DMS153 (cell line): ENCODE results near the gene RNF126.
A peak's percentile ranks its signal among the peaks of the same experiment; 100 is the strongest.
"Not testable (repeated sequence)": the region's sequence is repeated elsewhere in the genome, so short reads cannot be mapped to it uniquely, and the experiment has no call there.

ENCODE experiments used
- DNase-seq: peaks from one replicate; lab custom pipeline; 2025; lab: John Stamatoyannopoulos, UW

Gene RNF126

GRCh38 chr19:685454-685931 is 22.5 kb upstream of the RNF126 start:
- DNase-seq = no peak

- DNase-seq = no peak
These were observed 19.8 kb upstream of the RNF126 start for GRCh38 chr19:682678-683320.

DNA sequence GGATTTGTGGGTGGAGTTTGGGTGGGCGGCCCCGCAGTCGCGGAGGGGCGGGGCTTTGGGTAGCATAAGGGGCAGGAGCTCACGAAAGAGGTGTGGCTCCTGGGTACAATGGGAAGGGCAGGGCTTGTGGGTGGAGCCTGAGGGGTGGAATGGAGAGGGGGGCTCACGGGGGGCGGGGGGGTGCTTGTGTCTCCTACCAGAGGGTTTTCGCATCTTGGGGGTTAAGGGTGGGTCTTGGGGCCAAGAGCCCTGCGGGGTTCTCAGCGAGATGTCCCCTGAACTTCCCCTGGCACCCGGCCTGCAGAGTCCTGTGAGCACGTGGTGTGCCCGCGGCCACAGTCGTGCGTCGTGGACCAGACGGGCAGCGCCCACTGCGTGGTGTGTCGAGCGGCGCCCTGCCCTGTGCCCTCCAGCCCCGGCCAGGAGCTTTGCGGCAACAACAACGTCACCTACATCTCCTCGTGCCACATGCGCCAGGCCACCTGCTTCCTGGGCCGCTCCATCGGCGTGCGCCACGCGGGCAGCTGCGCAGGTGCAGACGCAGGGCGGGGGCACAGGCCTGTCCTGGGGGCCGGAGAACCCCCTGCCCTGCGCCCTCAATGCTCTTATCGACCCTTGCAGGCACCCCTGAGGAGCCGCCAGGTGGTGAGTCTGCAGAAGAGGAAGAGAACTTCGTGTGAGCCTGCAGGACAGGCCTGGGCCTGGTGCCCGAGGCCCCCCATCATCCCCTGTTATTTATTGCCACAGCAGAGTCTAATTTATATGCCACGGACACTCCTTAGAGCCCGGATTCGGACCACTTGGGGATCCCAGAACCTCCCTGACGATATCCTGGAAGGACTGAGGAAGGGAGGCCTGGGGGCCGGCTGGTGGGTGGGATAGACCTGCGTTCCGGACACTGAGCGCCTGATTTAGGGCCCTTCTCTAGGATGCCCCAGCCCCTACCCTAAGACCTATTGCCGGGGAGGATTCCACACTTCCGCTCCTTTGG is 18.3 kb upstream of the RNF126 start:
- peak; percentile 71 for DNase-seq

DNA sequence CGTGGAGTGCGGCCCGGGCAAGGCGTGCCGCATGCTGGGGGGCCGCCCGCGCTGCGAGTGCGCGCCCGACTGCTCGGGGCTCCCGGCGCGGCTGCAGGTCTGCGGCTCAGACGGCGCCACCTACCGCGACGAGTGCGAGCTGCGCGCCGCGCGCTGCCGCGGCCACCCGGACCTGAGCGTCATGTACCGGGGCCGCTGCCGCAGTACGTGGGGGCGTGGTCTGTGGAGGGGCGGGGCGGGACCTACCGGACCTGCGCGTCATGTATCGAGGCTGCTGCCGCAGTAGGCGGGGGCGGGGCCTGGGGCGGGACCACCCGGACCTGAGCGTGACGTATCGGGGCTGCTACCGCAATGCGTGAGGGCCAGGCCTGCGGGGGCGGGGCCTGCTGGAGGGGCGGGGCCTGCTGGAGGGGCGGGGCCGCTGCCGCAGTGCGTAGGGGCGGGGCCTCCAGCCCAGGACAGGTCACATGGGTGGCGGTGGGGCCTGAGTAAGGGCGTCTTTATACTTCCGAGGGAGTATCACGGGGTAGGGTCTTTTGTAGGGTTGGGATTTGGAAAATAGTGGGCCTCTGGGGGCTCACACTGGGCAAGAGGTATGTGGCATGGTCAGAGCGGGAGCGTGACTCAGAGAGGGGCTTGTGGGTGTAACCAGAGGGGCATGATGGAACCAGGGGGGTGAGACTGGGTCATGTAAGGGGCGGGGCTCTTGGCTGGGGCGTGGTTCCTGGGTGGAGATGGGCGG is 17.4 kb upstream of the RNF126 start:
- DNase-seq = peak; percentile 86

- no peak for DNase-seq
These were observed 16.6 kb upstream of the RNF126 start for GRCh38 chr19:679418-680286.

- DNase-seq = no peak
These were observed 15.9 kb upstream of the RNF126 start for GRCh38 chr19:678791-679388.

- no peak for DNase-seq
These were observed 14.8 kb upstream of the RNF126 start for GRCh38 chr19:677601-678436.

- DNase-seq = no peak
These were observed 14.2 kb upstream of the RNF126 start for GRCh38 chr19:677201-677600.

DNA sequence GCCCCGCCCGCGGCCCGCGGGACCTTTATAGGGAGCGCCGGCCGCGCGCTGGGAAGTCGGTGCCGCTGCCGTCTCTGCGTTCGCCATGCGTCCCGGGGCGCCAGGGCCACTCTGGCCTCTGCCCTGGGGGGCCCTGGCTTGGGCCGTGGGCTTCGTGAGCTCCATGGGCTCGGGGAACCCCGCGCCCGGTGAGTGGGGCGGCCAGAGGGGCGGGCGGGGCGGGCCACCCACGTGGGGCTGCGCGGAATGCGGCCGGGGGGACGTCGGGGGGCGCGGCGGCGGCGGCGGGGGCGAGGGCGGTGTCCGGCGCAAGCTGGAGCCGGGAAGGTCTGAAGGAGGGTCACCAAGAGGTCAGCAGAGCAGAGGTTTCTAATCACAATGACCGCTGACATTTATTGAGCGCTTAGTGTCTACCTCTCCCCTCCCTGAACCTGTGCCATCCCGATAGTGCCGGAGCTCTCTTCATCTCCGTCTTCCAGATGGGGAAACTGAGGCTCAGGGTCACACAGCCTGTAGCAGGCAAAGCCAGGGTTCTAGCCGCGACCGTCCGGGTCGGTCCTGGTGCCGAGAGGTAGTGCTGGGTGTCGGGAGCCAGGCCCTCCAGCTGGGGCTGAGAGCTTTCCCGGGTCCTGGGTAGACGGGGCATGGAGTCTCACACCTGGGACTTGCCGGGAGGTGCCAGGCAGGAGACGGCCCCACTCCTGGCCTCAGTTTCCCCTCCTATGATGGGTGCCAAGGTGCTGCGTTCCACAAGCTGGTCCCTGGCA is 13.5 kb upstream of the RNF126 start, which contains the start of gene FSTL3:
Gene FSTL3, plus strand, starts transcription at position 54 of the 767 bp plus-strand sequence. Its CDS starts 32 bp downstream, at position 86.
- no peak for DNase-seq

- DNase-seq = no peak
These were observed 13.0 kb upstream of the RNF126 start for GRCh38 chr19:676007-676338.

GRCh38 chr19:674282-675151 is 11.5 kb upstream of the RNF126 start:
- DNase-seq = no peak

DNA sequence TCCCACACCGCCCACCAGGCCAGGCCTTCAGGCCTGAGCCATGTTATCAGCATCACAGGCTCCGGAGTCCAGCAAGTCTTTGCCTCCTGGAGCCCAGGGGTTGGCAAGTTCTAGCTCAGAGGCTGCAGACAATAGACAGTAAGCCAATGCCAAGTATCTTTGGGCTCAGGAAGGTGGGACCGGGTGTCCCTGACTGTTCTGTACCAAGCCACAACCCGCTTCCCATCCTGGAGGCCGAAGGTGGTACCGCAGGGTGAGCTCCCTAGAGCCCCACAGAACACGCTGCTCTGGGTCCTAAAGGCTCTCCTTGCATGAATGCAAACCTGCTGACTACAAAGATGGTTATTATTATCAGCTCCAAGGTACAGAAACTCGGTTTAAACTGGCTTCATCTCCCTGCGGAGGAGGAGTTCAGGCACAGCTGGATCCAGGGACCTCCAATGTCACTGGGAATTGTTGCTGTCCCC is 7.6 kb upstream of the RNF126 start:
- no peak for DNase-seq

DNA sequence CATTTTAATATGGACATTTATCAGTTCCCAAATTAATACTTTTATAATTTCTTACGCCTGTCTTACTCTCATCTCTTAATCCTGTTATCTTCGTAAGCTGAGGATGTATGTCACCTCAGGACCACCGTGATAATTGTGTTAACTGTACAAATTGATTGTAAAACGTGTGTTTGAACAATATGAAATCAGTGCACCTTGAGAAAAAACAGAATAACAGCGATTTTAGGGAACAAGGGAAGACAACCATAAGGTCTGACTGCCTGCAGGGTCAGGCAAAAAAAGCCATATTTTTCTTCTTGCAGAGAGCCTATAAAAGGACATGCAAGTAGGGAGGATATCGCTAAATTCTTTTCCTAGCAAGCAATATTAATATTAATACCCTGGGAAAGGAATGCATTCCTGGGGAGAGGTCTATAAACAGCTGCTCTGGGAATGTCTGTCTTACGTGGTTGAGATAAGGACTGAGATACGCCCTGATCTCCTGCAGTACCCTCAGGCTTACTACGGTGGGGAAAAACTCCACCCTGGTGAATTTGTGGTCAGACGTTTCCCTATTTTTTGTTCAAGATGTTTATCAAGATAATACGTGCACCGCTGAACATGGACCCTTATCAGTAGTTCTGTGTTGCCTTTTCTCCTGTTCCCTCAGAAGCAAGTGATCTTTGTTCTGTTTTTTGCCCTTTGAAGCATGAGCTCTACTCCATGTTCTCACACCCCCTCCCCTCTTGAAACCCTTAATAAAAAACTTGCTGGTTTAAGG is 5.8 kb upstream of the RNF126 start:
- DNase-seq = not testable (repeated sequence)

GRCh38 chr19:666985-667573 is 4.1 kb upstream of the RNF126 start:
- DNase-seq = not testable (repeated sequence)

DNA sequence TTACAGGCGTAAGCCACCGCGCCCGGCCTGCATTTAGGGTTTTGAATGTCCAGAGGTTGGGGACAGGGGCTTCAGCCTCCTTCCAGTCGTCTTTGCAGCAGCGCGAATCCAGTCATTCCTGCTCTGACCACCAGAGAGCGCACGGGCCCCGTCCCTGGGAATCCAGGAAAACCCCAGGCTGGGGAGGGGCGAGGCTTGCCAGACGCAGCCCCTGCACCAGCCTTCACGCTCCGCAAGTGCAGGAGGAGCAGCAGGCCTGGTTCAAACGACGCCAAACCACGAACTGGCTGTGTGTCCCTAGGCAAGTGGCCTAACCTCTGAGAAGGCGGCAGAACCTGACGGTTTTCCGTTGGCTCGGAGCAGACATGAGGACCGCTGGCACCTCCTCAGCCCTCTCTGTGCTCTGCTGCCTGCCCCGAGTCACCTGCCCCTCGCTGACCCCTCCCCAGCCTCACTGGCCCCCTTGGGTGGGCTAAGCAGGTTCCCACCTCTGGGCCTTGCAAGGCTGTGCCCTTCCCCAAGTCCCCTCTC is 2.0 kb upstream of the RNF126 start:
- DNase-seq = no peak

DNA sequence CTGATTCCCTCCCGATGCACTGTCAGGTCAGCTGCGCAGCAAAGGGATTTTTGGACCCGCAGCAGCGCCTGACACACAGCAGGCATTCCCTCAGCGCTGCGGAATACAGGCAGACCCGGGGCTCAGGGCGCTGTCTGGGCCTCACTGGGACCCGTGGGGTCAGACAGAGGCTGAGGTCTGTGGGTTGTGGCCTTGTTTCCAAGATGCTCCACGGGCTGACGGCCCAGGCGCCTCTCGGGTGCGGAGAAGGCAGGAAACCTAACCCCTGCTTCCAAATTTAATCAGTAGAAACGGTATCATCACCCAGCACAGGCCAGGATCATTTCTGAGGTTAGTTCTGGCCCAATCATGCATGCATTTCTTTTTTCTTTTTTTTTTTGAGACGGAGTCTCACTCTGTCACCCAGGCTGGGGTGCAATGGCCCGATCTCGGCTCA is 686 bp upstream of the RNF126 start:
- DNase-seq = no peak
